IPS DF 6.9 (cell line): ENCODE data around the gene ADIRF.
"Not testable (repeated sequence)": the region's sequence is repeated elsewhere in the genome, so short reads cannot be mapped to it uniquely, and the experiment has no call there.

Experiments used
- DNase-seq: peaks from one replicate; pipeline ENCODE4 v3.0.0-alpha.2; 2013; ENCODE audit warnings: low read depth, low spot score
- H3K27ac ChIP-seq: one replicate; pipeline ENCODE4 v1.5.1; 2013; ENCODE audit warnings: low read length, control low read depth
- H3K27me3 ChIP-seq: 2 replicates; pipeline ENCODE4 v1.6.1; 2013; ENCODE audit warnings: mild to moderate bottlenecking, low read length; ENCODE audit not compliant: control insufficient read depth, insufficient read depth
- H3K36me3 ChIP-seq: 2 replicates; pipeline ENCODE4 v1.6.1; 2013; ENCODE audit warnings: low read length; ENCODE audit not compliant: control insufficient read depth, insufficient read depth
- H3K4me1 ChIP-seq: 2 replicates; pipeline ENCODE4 v1.6.1; 2013; ENCODE audit warnings: low read length; ENCODE audit not compliant: control insufficient read depth, insufficient read depth
- H3K4me3 ChIP-seq: 2 replicates; pipeline ENCODE4 v1.5.1; 2013; ENCODE audit warnings: mild to moderate bottlenecking, low read length
- H3K9me3 ChIP-seq: 2 replicates; pipeline ENCODE4 v1.6.1; 2013; ENCODE audit warnings: low read length, inconsistent platforms; ENCODE audit not compliant: control insufficient read depth, insufficient read depth
- WGBS: extraction: QIAGEN DNeasy Blood & Tissue Kit; methylation state at CpG from one replicate; pipeline ENCODE4 v1.1.7; 2013; ENCODE audit warnings: mixed read lengths, missing lambda C conversion rate; ENCODE audit not compliant: insufficient read length, insufficient coverage; 5-methylcytosine and 5-hydroxymethylcytosine counted together

ADIRF gene

DNA sequence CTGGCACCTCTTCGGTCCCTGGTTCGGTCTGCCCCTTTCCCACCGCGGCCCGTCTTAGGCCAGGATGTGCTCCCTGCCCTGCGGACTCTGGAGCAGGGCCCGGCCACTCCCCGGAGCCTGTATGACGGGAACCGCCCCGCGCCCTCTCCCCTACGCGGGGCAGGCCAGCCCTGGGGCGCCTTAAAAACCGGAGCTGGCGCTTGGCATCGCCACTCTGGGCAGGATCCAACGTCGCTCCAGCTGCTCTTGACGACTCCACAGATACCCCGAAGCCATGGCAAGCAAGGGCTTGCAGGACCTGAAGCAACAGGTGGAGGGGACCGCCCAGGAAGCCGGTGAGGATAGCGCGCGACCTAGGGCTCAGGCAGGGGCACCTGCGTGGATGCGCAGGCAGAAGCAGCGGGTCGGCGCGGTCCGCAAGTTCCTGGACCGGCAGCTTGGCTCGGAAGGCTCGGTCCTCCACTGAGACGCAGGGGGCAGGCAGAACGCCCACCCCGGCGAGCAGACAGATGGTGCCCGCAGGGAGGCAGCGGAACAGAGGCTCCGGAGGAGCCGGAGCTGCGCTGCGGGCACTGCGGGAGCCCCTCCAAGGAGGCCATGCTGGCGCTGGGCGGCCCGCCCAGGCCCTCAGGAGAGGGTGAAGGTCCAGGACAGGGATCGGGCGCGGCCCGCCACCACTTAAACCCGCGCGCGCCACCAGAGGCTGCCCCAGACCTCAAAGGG lies at the start of gene ADIRF:
ADIRF (plus strand) TSS at position 212 of the 723 bp plus-strand sequence; CDS start at position 275, 63 bp downstream.
- Histone ChIP-seq H3K4me1 (peaks cover 13% of the 10 kb centered on the region), H3K36me3 (no peaks in the 10 kb centered on the region), H3K27ac (no peak within 1 kb of the TSS), H3K9me3 (no peaks in the 10 kb centered on the region), H3K4me3 (no peak within 1 kb of the TSS), H3K27me3 (peaks cover 5% of the 10 kb centered on the region; the same call in 1 of the 2 replicates)
- no peak for DNase-seq
- WGBS = no CpG with 5 or more reads among the region's 59 CpGs

- no peaks in the 10 kb centered on the region for H3K27me3 ChIP-seq
- DNase-seq = no peak
- no peaks in the 10 kb centered on the region for H3K4me1 ChIP-seq
- no peaks in the 10 kb centered on the region for H3K9me3 ChIP-seq
- WGBS = no CpG with 5 or more reads among the region's 9 CpGs
- no peak overlapping the region for H3K27ac ChIP-seq
- peaks cover 20% of the 10 kb centered on the region; the same call in 1 of the 2 replicates for H3K36me3 ChIP-seq
- no peak overlapping the region for H3K4me3 ChIP-seq
Measured at GRCh38 chr10:86922553-86922961, 45.7 kb upstream of the ADIRF start.

DNA sequence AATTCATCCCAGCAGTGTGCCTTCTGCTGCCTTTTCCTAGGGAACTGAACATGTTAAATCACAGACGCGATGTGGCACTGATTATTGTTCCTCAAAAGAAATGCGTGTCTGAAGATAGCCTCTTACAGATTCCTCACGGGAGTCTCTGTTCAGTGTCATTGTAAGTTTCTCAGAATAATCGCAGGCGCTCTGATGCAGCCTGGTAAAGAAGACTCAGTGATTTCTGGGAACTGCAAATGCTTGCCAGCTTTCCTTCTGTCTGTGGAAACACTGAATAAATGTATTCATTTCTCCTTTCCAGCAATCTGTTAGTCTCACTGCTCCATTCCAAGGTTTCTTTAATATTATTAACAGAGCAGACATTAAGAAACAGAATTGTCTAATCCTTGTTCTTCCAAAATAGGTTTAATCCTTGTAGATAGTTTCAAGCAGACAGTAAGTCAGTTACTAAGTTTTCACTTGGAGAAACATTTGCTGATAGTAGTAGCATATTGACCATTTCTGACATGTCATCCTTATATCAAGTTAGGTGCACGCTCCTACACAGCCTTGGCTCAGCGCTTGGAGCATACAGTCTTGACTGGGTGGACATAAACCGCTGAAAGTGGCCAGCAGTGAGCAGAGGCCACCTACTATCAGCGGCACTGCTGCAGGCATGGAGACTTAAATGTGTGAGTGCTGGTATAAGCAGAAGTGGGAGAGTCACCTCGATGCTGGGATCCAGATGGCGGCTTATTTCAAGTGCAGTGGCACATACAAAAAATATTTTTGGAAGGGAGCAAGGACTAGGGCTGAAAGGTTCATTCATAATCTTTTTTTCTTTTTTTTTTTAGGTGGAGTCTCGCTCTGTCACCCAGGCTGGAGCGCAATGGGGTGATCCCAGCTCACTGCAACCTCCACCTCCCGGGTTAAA lies 38.6 kb upstream of the ADIRF start:
- Histone ChIP-seq H3K36me3 (peaks cover 3% of the 10 kb centered on the region; the same call in 1 of the 2 replicates), H3K4me3 (no peak overlapping the region), H3K27me3 (no peaks in the 10 kb centered on the region), H3K4me1 (no peaks in the 10 kb centered on the region), H3K9me3 (no peaks in the 10 kb centered on the region), H3K27ac (no peak overlapping the region)
- DNase-seq = no peak
- WGBS = no CpG with 5 or more reads among the region's 15 CpGs

GRCh38 chr10:86931872-86932271 lies 36.4 kb upstream of the ADIRF start:
- WGBS = no CpG with 5 or more reads among the region's 1 CpG
- DNase-seq = no peak
- H3K27ac ChIP-seq = no peak overlapping the region

GRCh38 chr10:86932674-86933073 lies 35.6 kb upstream of the ADIRF start:
- no peaks in the 10 kb centered on the region for H3K27me3 ChIP-seq
- no peak overlapping the region for H3K27ac ChIP-seq
- H3K9me3 ChIP-seq = no peaks in the 10 kb centered on the region
- no peaks in the 10 kb centered on the region for H3K4me1 ChIP-seq
- WGBS = no CpG with 5 or more reads among the region's 2 CpGs
- H3K4me3 ChIP-seq = no peak overlapping the region
- no peak for DNase-seq
- peaks cover 3% of the 10 kb centered on the region; the same call in 1 of the 2 replicates for H3K36me3 ChIP-seq

More at GRCh38 chr10:86931872-86932271, 36.4 kb upstream of the ADIRF start:
- Histone ChIP-seq H3K9me3 (no peaks in the 10 kb centered on the region), H3K4me3 (no peak overlapping the region), H3K36me3 (peaks cover 3% of the 10 kb centered on the region; the same call in 1 of the 2 replicates), H3K27me3 (no peaks in the 10 kb centered on the region), H3K4me1 (no peaks in the 10 kb centered on the region)

GRCh38 chr10:86934162-86934711 lies 34.0 kb upstream of the ADIRF start:
- H3K36me3 ChIP-seq, H3K4me1 ChIP-seq, H3K27me3 ChIP-seq, H3K4me3 ChIP-seq, H3K27ac ChIP-seq, H3K9me3 ChIP-seq, DNase-seq: not testable (repeated sequence)
- no CpG with 5 or more reads among the region's 6 CpGs for WGBS

DNA sequence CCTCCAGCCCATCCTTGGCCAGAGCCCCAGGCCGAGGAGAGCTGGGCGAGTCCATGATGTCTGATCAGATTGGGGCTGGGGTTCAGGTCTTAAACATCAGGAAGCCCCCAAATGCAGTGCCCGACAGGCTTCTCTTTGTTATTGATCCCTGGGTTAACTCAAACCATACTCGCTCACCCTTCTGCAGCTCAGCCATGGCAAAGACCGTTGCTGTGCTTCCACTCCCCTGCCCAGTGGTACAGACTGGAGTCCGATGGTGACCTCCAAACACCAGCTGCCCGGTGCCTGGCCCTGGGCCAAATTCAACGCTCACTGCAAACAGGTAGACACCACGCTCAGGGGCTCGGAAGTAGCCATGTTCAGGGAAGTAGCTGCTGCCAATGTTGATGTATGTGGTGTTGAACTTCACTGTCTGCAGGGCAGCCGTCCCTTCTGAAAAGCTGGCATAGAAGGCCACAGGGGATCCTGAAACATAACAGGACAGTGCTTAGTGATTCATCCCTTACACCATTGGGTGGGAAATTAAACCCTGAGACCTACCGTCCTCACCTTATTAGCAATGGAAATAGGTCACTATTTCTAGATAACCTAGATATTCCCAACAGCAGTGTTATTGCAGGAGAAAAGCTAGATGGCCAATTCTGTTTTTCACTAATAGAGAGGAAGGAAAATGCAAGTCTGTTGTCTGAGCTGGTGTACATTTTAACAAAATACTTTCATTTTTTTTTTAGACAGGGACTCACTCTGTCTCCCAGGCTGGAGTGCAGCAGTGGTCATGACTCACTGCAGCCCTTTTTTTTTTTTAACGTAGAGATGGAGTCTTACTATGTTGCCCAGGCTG lies 31.4 kb upstream of the ADIRF start:
- no peak for DNase-seq
- peaks cover 1% of the 10 kb centered on the region; the same call in 1 of the 2 replicates for H3K4me1 ChIP-seq
- H3K27me3 ChIP-seq = no peaks in the 10 kb centered on the region
- no peaks in the 10 kb centered on the region for H3K9me3 ChIP-seq
- no peaks in the 10 kb centered on the region for H3K36me3 ChIP-seq
- no CpG with 5 or more reads among the region's 13 CpGs for WGBS
- H3K4me3 ChIP-seq = no peak overlapping the region
- H3K27ac ChIP-seq = no peak overlapping the region

- H3K9me3 ChIP-seq = no peaks in the 10 kb centered on the region
- WGBS = no CpG with 5 or more reads among the region's 6 CpGs
- H3K27me3 ChIP-seq = no peaks in the 10 kb centered on the region
- H3K27ac ChIP-seq = no peak overlapping the region
- no peaks in the 10 kb centered on the region for H3K36me3 ChIP-seq
- no peak overlapping the region for H3K4me3 ChIP-seq
- DNase-seq = no peak
- peaks cover 1% of the 10 kb centered on the region; the same call in 1 of the 2 replicates for H3K4me1 ChIP-seq
Measured at GRCh38 chr10:86937502-86938154, 30.7 kb upstream of the ADIRF start.

GRCh38 chr10:86938260-86938659 lies 30.0 kb upstream of the ADIRF start:
- no peak overlapping the region for H3K4me3 ChIP-seq
- H3K27me3 ChIP-seq = no peaks in the 10 kb centered on the region
- no peak overlapping the region for H3K27ac ChIP-seq
- WGBS = no CpG with 5 or more reads among the region's 2 CpGs
- no peak for DNase-seq
- no peaks in the 10 kb centered on the region for H3K9me3 ChIP-seq
- H3K36me3 ChIP-seq = no peaks in the 10 kb centered on the region
- peaks cover 1% of the 10 kb centered on the region; the same call in 1 of the 2 replicates for H3K4me1 ChIP-seq
